NCI-H2029 treated with DMSO at 0.1 percent for 48 hours (cell line): ENCODE data around the gene SCARB1.

ENCODE experiments used
- DNase-seq: peaks from one replicate; lab custom pipeline; 2025; lab: John Stamatoyannopoulos, UW

Gene SCARB1

GRCh38 chr12:124796303-124796960 is 67.2 kb downstream of the SCARB1 start:
- no peak for DNase-seq

GRCh38 chr12:124795081-124795948 is 68.3 kb downstream of the SCARB1 start:
- DNase-seq: no peak

- DNase-seq: no peak
Measured at GRCh38 chr12:124792961-124793441, 70.7 kb downstream of the SCARB1 start.

GRCh38 chr12:124792156-124792555 is 71.5 kb downstream of the SCARB1 start:
- no peak for DNase-seq

- DNase-seq: no peak
Measured at GRCh38 chr12:124790650-124791400, 72.8 kb downstream of the SCARB1 start.

GRCh38 chr12:124788936-124789555 is 74.6 kb downstream of the SCARB1 start:
- DNase-seq: no peak

- peak; percentile 57 for DNase-seq
Measured at GRCh38 chr12:124786061-124786964, 77.4 kb downstream of the SCARB1 start.

GRCh38 chr12:124784871-124785572 is 78.6 kb downstream of the SCARB1 start:
- no peak for DNase-seq

GRCh38 chr12:124783087-124783486 is 80.6 kb downstream of the SCARB1 start:
- no peak for DNase-seq

- no peak for DNase-seq
Measured at GRCh38 chr12:124782132-124782531, 81.5 kb downstream of the SCARB1 start.

- no peak for DNase-seq
Measured at GRCh38 chr12:124780752-124781685, 82.6 kb downstream of the SCARB1 start.

GRCh38 chr12:124780336-124780735 is 83.3 kb downstream of the SCARB1 start:
- DNase-seq: no peak

GRCh38 chr12:124779161-124780141 is 84.2 kb downstream of the SCARB1 start:
- no peak for DNase-seq

GRCh38 chr12:124778411-124778810 is 85.3 kb downstream of the SCARB1 start:
- no peak for DNase-seq

- DNase-seq: no peak
Measured at GRCh38 chr12:124777399-124778372, 86.0 kb downstream of the SCARB1 start.

GRCh38 chr12:124776125-124776513 is 87.5 kb downstream of the SCARB1 start:
- no peak for DNase-seq
